GM21576 (cell line): ENCODE measurements around the gene MIEF1.

Experiments
- ATAC-seq: cut with Tn5 transposase; IDR thresholded peaks from one replicate; pipeline ENCODE4 v1.9.1; 2021; ENCODE audit warnings: mild to moderate bottlenecking, moderate library complexity; ENCODE audit not compliant: unreplicated experiment

MIEF1 gene

DNA sequence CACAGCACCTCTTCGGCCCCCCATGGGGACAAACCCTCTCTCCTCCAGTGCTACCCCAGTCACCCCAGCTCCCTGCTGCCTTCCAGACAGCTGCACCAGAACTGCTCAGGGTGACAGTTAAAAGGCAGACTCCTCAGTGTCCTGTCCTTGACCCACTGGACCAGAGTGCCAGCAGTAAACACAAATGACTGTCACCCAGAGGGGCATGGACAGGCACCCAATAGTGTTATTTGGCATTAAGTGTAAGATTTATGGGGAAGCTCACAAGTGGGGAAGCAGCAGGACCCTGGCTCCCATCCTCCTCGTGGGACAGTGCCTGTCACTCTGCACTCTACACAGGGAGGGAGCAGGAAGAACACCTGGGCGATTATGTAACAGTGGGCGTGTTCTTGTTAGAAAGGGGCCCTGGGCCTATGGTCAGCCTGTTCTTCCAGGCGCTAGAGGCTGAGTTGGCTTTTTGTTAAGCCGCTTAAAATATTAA is 25.4 kb downstream of the MIEF1 start:
- ATAC-seq, result no peak

DNA sequence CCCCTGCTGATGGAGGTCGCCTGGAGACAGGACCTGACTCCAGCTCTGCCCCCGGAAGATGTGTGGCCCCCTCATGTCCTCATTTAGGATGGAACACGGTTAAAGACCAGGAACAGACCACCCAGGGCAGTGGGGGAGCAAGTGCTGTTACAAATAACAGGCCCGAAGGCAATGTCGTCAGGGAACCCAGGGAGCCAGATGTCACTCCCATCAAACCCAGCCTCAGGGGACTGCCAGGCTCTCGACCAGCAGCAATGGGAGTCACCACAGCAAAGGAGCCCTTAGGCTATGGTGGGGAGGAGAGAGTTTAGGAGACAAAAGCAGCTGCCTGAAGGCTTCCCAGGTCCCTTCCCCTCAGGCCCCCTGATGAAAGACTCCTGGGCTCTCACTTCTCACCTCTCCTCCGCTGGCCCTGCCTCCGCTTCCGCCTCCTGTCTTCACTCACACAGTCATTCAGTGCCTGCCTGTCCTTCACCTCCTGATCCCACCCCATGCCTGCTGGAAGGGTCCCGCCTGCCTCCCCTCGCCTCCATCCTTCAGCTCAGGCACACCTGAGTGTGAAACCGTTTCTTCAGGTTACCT is 26.1 kb downstream of the MIEF1 start:
- no peak for ATAC-seq

DNA sequence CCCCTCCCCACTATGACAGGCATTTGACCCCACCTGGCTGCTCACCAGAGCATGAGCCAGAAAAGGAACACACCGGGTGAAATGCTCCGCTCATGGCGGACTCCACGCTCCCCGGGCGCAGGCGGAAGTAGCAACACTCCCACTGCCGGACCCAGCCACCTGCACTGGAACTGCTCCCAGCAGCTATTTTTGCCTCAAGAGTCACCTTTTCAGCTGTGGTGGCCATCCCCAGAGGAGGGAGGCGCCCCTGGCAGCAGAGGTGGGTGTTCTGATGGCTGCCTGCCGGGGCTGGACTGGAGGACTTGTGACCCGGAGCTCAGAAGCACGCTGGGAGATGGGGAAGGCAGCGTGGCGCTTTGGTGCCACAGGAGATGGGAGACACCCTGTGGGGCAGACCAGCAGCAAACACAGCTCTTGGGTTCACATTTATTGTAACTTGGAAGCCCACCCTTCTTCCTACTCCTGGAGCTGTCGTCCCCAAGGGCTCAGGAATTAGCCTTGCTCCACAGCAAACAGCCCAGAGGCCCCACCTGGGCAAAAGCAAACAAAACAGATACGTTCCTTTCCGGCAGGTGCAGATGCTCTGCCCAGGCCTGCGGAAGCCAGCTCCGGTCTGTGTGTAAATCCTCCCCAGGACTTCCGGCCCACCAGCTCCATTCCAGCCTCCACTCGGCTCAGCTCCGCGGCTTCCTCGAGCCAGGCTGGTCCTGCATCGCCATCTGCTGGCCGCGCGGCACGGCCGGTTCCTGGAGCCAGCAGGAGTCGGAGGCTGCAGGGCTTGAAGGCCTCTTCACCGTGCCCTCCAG is 26.8 kb downstream of the MIEF1 start:
- ATAC-seq, result no peak

DNA sequence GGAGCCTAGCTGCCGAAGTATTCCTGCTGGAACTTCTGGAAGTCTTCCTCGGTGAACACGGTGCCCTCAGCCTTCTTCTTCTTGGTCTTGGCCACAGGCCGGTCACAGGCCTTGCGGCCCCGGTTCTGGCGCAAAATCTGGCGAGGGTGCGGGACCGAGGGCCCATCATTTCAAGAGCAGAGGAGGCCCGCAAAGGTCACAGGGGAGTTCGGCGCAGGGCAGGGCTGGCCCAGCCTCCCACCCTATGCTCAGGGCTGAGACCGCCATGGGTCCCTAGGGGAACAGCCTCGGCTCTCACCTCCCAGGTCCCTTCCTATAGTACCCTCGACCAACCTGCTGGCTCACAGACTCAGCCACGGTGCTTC is 27.4 kb downstream of the MIEF1 start:
- no peak for ATAC-seq

DNA sequence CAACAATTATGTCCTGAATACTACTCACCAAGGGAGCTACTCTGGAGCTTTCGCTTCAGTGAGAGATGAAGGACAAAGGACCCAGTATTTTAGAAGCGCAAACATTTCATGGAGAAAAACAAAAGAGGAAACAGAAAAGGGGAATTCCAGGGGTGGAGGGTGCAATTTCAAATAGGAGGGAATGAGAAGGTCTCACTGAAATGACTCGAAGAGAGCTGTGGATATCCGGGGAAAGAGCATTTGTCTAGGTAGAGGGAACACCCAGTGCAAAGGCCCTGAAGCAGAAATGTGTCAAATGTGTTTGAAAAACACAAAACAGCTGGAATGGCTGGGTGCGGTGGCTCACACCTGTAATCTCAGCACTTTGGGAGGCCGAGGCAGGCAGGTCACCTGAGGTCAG is 28.0 kb downstream of the MIEF1 start:
- no peak for ATAC-seq

DNA sequence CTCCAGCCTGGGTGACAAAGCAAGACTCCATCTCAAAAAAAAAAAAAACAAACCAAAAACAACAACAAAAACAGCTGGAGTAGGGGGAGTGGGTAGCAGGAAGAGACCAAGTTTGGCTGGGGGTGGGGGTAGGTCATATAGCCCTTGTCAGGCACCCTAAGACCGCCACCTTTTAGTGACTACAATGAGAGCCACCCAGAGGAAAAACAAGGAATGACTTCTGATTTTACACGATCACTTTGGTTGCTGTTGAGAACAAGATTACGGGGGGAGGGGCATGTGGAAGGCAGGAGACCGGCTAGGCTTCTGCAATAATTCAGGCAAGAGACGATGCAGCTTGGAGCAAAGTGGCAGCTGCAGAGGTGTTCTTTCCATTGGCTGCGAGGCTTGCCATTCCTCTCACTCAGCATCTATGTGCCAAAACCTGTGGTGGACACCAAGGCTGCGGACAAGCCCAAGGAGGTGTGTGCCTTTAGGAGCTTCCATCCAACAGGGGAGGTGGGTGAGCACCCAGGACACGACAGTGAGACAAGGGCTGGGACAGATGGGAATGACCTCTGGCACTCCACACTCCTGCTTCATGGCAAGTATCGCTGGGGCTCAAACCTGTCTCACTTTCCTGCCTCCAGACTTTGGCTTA is 28.7 kb downstream of the MIEF1 start:
- no peak for ATAC-seq

DNA sequence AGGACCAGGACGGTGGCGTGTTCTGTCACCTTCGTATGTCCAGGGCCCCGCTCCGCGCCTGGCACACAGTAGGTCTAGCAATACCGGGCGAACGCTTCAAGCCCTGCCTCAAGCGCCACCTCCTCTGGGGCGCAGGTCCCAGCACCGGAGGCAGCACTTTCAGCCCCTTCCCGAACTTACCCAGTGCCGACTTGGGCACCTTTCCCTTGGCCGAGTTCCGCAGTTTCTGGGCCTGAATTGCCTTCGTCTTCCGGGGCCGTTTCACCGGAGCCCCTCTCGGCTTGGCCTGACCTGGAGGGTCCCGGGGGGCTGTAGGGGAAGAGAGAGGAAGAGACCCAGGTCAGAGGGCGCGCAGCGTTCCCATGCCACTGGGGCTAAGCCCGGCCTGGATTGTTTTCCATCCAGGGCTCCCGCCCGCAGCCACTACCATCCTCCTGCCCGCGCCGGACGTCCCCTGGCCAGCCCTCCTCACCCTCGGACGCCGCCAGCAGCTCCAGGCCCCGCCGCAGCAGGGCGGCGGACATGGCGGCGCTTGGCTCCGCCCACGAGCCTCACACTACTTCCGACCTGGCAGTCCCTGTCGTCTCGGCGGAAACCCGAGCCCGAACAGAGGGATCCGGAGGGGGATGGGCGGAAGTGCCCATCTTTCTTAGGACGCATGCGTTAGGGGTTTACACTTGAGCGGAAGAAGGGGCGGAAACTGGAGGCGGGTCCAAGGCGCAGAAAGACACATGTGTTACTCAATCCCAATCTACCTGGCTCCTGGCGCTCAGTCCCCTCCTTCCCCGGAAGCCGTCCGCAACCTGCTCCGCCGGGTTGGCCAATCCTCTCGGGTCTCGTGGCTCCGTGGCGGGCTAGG is 30.4 kb downstream of the MIEF1 start, which contains the start of gene RPS19BP1:
TSS of gene RPS19BP1 (minus strand) at position 534 of the 859 bp plus-strand sequence. CDS start at position 524, 10 bp downstream.
- ATAC-seq, result peak; percentile 59

DNA sequence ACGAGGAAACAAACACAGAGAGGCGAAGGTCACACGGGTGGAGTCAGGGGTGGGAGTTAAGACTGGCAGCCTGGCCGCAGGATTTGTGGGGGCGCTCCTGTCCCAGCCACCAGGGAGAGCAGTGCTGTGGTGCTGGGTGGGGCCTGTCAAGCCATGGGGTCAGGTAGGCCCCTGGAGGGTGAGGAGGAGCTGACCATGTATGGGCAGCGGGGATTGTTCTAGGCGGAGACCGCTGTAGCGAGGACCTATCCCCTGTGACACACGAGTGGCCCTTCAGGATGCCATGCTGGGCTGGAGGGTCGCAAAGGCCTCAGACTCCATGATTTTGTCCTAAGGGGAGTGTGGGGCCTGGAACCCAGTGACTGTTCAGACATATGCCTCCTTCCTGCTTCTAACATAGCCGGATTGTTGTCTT is 32.0 kb downstream of the MIEF1 start:
- no peak for ATAC-seq

DNA sequence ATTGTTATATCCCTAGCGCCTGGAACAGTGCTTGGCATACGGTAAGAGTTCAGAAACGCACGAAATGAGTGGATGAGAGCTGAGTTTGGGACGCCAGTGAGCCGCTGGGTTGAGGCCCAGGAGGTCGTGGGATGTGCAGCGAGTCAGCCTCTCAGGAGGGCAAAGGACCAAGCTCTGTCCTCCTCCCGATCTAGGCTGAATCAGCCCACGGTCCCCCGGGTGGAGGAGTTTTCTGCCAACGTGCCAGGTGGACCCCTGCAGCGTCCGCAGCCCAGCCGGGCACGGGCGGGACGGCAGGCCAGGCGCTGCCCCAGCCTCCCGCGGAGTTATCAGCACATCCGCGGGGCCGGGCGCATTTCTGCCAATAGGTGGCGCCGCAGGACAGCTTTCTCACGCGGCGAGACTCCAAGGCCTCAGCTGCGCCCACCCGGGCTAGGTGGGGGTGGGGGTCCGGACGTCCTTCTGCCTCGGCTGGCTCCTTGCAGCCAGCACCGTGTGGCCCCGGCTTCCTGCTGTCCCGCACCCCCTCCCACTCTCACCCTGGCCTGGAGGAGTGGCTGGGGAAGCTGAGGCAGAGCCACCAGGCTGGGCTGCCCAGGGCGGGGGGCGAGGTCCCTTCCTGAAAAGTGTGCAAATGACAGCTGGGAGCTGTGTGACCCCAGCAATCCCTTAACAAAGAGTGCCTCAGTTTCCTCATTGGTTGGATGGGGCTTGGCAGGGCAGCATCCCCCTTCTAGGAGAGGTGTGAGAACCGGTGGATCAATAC is 32.7 kb downstream of the MIEF1 start:
- ATAC-seq, result no peak

DNA sequence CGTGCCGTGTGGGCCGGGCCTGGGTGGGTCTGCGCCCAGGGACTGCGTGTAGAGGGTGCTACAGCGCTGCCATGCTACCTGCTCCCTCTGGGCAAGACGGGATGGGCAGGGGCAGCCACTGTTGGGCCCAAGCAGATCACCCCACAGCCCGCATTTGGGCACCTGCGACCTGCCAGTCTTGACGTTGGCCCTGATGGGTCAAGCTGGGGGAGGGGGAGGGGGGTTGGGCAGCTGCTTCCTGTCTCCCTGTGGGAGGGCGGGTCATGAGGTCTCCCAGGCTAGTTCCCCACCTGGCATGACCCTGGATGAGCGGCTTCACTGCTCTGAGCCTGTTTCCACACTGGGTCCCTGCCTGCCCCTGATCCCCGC is 33.3 kb downstream of the MIEF1 start:
- no peak for ATAC-seq

DNA sequence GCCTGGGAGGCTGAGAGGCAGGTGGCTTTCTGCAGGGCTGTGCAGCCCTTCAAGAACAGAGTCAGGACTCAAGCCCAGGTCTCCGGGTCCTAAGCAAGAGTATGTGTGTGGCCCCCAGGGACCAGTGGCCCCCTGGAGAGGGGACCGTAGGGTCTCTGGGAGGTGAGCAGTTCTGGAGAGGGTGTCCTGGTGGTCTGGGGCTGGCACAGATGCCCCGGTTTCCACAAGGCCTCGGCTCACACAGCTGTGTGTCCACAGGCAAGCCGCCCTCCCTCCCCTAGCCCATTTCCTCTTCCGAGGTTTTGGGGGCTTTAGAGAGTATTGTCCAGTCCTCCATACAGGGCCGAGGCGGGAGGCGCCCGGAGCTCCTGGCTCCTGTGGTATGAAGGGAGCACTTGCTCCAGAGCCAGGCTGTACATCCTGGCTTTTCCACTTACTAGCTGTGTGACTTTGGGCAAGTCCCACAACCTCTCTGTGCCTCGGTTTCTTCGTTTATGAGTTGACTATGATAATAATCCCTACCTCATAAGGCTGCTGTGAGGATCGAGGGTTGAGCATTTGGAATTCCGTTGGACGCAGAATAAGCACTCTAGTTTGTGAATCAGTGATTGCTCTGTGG is 33.9 kb downstream of the MIEF1 start:
- ATAC-seq, result no peak

DNA sequence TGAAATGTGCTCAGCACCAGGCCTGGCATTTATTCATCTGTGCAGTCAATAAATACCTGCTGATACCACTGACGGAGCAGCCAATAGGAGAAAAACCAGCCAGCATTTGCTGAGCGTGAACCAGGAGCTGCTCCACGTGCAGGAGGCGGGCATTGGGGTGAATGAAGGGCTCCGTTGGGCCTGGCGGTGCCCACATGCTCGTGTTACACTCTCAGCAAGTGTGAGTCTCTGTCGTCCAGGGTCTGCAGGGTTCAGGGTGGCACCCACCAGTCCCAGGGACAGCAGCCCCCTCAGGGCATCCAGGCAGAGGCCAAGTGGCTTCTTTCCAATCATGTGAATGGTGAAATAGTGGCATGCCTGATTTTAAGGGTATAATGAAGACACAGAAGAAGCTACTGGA is 34.6 kb downstream of the MIEF1 start:
- no peak for ATAC-seq

DNA sequence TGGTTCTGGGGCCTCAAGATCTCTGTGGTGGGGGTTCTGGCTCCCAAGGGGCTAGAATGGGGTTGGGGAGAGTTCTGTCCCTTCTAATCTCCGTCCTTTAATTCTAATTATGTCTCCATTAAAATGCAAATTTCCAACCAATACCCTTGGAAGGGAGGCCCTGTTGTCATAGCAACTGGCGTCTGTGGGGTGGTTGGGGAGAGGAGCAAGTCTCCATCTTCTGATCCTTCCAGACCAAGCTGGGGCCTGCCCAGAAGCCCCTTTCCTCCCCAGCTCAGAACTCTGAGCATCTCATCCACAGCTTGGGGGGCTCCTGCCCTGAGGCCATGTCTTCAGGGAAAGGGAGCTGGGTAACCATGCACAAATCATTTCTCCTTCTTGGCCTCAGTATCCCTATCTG is 35.9 kb downstream of the MIEF1 start:
- ATAC-seq, result no peak

DNA sequence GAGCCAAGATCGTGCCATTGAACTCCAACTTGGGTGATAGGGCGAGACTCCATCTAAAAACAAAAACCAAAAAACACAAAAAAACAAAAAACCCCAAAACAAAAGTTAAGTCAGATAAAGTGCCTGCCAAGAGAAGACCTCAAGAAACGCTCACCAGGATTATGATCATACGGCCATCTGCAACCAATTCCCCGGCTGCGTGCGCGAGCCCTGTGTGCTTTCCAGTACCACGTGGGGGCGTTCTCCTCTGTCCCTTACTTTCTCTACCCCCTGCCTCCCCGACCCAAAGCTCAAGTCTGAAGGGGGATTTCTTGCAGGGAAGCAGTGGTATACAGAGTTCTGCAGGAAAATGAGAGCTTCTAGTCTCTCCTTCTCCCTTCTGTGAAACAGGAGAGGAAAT is 41.0 kb downstream of the MIEF1 start:
- no peak for ATAC-seq

DNA sequence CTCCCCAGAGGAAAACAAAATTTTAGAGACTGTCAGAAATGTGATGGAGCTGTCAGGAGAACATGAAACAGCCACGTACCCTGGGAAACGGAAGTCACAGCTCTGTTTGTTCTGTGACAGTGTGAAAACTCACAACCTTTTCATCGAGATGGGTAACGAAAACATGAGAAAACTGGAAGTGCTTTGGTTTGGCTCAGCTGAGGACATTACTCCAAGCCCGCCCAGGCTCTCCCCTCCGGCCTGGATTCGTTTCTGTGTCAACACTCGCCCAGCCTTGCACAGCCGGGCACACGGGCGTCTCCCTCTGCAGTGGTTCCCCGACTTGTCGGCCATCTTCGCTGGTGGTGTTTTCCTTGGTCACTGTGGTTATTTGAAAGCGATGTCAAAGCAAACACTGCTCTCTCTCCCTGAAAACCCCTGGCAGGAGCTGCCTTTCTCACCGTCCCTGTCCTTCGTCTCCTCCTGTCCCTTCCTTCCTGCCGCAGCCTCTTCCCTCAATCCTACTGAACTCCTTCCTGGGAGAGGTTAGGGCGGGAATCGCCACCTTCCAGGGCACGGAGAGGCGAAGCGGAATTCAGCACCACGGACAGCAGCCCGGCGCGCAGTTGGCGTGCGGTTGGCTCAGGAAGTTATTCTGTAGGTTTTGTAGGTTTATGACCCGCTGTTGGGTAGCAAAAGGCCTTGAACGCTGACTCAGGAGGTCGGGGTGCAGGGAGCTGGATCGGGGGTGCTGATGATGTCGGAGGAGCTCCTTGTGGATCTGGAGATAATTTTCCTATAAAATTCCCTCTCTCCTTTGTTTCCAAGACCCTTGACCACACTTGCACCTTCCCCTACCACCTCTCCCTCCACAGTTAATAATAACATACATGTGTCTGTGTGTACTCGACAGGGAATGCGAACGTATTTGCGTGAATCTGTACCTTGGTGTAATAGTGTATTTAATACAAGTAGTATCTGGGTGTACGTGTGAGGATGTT is 43.6 kb downstream of the MIEF1 start:
- no peak for ATAC-seq

DNA sequence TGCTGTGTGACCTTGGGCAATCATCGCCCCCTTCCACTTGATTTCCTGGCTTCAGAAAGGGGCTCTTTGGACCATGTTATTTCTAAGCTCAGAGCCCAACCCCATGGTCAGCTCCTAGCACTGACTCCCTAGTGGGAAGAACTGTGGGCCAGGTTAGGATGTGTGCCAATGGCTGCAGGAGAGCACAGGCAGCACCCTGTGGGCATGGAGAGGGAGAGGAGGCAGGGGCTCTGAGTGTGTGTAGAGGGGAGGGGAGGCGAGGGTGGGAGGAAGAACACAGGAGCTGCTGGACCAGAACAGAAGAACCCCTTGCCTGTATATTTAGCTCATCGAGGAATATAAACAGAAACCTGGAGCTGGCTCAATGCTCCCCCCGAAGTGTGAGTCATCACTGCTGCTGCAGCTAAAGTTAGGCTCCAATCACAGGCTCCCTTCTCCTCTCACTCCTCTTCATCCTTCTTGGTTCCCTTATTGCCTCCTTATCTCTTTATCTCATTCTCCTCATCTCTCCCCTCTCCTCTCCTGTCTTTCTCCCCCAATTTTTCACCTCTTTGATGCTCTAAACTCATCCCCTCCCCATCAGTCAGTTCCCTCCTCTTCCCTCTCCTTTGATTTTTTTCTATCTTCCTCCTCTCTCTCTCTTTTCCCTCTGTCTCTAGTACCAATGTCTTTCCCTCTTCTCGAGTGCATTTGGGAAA is 44.9 kb downstream of the MIEF1 start:
- ATAC-seq, result no peak

DNA sequence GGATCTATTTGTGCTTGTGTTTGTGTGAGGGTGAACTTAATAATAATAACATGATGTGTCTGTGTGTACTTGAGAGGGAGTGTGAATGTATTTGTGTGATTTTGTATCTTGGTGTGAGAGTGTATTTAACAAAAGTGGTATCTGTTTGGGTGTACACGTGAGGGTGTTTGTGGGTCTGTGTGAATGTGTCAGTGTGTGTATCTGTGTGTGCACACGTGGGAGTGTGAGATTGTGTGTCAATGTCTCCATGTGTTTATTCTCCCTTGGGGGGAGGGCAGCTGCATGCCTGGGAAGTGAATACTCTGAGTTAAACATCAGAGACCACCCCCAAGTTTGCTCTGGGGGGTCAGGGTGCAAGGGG is 45.5 kb downstream of the MIEF1 start:
- no peak for ATAC-seq

DNA sequence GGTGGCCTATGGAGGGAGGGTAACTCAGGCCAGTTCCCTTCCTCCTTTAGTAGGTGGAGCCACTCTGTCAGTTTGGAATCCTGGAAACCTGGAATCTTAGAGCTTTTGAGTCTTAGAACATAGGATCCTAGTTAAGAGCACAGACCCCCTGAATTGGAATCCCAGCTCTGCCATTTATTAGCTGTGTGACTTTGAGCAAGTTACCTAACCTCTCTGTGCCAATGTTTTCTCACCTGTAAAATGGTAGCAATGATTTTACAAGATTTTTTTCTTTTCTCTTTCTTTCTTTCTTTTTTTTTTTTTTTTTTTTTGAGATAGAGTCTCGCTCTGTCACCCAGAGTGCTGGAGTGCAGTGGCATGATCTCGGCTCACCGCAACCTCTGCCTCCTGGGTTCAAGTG is 51.3 kb downstream of the MIEF1 start:
- ATAC-seq, result no peak
